Measurements from ENCODE around the gene STRN3. TPM values are rescaled to one million over a fixed set of nuclear protein-coding genes. Genes with fewer than 3 reads are reported as not detected.
"Not testable (repeated sequence)": the region's sequence is repeated elsewhere in the genome, so short reads cannot be mapped to it uniquely, and the experiment has no call there.

STRN3 gene
- total RNA-seq, 1 donor, result 27.9 TPM

DNA sequence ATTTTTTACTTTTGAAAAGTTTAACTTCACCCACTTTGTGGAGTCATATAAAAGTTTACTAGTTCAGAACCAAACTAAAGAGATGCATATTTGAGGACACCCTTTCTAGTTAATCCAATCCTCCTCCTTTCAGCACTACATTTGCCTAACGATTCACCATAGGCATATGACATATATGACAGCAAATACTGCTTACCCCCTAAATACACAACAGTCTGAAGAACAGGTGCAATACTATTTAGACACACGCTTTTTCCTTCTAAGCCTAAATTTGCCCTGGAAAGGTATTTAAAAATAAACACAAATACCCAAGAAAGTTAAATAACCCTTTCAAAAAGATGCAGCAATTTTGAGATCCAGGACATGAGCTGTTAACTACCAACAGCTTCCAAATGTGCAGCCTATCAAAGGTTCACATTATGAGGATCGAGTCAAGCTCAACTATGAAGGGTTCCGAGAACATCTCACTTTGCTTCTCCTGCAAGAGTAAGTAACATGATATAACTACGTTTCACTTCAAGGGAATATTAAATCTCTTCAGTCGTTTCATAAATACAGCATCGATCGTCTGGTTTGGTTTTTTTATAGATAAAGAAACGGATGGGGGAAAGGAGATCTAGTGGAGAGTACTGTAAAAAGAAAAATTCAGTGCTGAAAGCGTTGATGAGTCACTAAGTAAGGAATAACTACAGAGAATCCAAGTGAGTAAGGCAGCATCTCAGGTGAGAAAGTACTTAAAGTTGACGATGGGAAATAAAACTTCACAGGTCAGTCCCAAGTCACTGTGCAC, 1.4 kb downstream of the STRN3 start:
- H3K4me1 ChIP-seq (ENCODE audit: insufficient read depth, low read length), result peaks cover 18% of the 10 kb centered on the region
- H3K27me3 ChIP-seq (ENCODE audit: insufficient read depth, low read length), result no peaks in the 10 kb centered on the region
- H3K9me3 ChIP-seq (ENCODE audit: low read depth, low read length), result no peaks in the 10 kb centered on the region
- H3K4me3 ChIP-seq (ENCODE audit: low read length), result peak overlapping the region; percentile 99

- Histone ChIP-seq H3K4me1 (ENCODE audit: insufficient read depth, low read length) (peaks cover 18% of the 10 kb centered on the region), H3K4me3 (ENCODE audit: low read length) (no peak overlapping the region), H3K27me3 (ENCODE audit: insufficient read depth, low read length) (no peaks in the 10 kb centered on the region), H3K9me3 (ENCODE audit: low read depth, low read length) (no peaks in the 10 kb centered on the region)
Measured at GRCh38 chr14:31024010-31024480, 2.1 kb downstream of the STRN3 start.

GRCh38 chr14:31022386-31022785, 3.8 kb downstream of the STRN3 start:
- no peak overlapping the region for H3K4me3 ChIP-seq (ENCODE audit: low read length)
- H3K9me3 ChIP-seq (ENCODE audit: low read depth, low read length), result no peaks in the 10 kb centered on the region
- H3K27me3 ChIP-seq (ENCODE audit: insufficient read depth, low read length), result no peaks in the 10 kb centered on the region
- H3K4me1 ChIP-seq (ENCODE audit: insufficient read depth, low read length), result peaks cover 17% of the 10 kb centered on the region

DNA sequence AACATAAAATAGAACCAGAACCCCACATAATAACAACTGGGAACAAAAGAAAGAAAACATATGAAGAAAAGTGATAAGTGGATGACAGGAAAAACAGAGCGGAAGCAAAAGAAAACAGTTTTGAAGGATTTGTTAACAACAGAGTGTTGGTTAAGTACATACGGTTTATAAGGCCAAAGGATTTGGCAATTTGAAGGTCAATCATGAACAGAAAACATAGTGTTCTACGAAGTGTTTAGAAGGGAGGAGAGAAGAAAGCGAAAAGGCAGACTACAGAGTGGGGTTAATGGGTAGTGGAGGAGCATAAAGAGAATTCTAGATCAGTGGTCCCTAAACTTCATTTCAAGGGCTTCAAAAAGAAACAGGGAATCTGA, 4.6 kb downstream of the STRN3 start:
- H3K9me3 ChIP-seq (ENCODE audit: low read depth, low read length), result no peaks in the 10 kb centered on the region
- H3K27me3 ChIP-seq (ENCODE audit: insufficient read depth, low read length), result no peaks in the 10 kb centered on the region
- no peak overlapping the region for H3K4me3 ChIP-seq (ENCODE audit: low read length)
- H3K4me1 ChIP-seq (ENCODE audit: insufficient read depth, low read length), result peaks cover 10% of the 10 kb centered on the region

GRCh38 chr14:31020834-31021575, 5.2 kb downstream of the STRN3 start:
- H3K27me3 ChIP-seq (ENCODE audit: insufficient read depth, low read length), result no peaks in the 10 kb centered on the region
- no peak overlapping the region for H3K4me3 ChIP-seq (ENCODE audit: low read length)
- H3K9me3 ChIP-seq (ENCODE audit: low read depth, low read length), result no peaks in the 10 kb centered on the region
- peaks cover 10% of the 10 kb centered on the region for H3K4me1 ChIP-seq (ENCODE audit: insufficient read depth, low read length)

- no peaks in the 10 kb centered on the region for H3K4me1 ChIP-seq (ENCODE audit: insufficient read depth, low read length)
- no peaks in the 10 kb centered on the region for H3K9me3 ChIP-seq (ENCODE audit: low read depth, low read length)
- H3K27me3 ChIP-seq (ENCODE audit: insufficient read depth, low read length), result no peaks in the 10 kb centered on the region
- H3K4me3 ChIP-seq (ENCODE audit: low read length), result no peak overlapping the region
Measured at GRCh38 chr14:31018057-31018645, 8.0 kb downstream of the STRN3 start.

- no peaks in the 10 kb centered on the region for H3K9me3 ChIP-seq (ENCODE audit: low read depth, low read length)
- H3K4me3 ChIP-seq (ENCODE audit: low read length), result no peak overlapping the region
- H3K27me3 ChIP-seq (ENCODE audit: insufficient read depth, low read length), result no peaks in the 10 kb centered on the region
- no peaks in the 10 kb centered on the region for H3K4me1 ChIP-seq (ENCODE audit: insufficient read depth, low read length)
Measured at GRCh38 chr14:31013841-31014240, 12.3 kb downstream of the STRN3 start.

GRCh38 chr14:31010935-31011334, 15.2 kb downstream of the STRN3 start:
- Histone ChIP-seq H3K9me3 (ENCODE audit: low read depth, low read length) (no peaks in the 10 kb centered on the region), H3K4me1 (ENCODE audit: insufficient read depth, low read length) (no peaks in the 10 kb centered on the region), H3K27me3 (ENCODE audit: insufficient read depth, low read length) (no peaks in the 10 kb centered on the region), H3K4me3 (ENCODE audit: low read length) (no peak overlapping the region)

- Histone ChIP-seq H3K27me3 (ENCODE audit: insufficient read depth, low read length) (no peaks in the 10 kb centered on the region), H3K4me3 (ENCODE audit: low read length) (no peak overlapping the region), H3K4me1 (ENCODE audit: insufficient read depth, low read length) (no peaks in the 10 kb centered on the region), H3K9me3 (ENCODE audit: low read depth, low read length) (no peaks in the 10 kb centered on the region)
Measured at GRCh38 chr14:31009836-31010574, 16.2 kb downstream of the STRN3 start.

GRCh38 chr14:31006703-31007102, 19.5 kb downstream of the STRN3 start:
- Histone ChIP-seq H3K4me1 (ENCODE audit: insufficient read depth, low read length) (no peaks in the 10 kb centered on the region), H3K9me3 (ENCODE audit: low read depth, low read length) (no peaks in the 10 kb centered on the region), H3K4me3 (ENCODE audit: low read length) (no peak overlapping the region), H3K27me3 (ENCODE audit: insufficient read depth, low read length) (no peaks in the 10 kb centered on the region)

DNA sequence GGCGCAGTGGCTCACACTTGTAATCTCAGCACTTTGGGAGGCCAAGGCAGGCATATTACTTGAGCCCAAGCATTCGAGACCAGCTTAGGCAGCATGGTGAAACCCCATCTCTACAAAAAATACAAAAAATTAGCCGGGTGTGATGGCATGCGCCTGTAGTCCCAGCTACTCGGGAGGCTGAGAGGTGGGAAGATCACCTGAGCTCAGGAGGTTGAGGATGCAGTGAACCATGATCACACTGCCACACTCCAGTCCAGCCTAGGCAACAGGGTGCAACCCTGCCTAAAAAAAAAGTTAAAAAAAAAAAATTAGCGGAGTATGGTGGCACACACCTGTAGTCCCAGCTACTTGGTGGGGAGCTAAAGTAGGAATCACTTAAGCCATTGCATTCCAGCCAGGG, 22.2 kb downstream of the STRN3 start:
- not testable (repeated sequence) for H3K9me3 ChIP-seq (ENCODE audit: low read depth, low read length); H3K4me1 ChIP-seq (ENCODE audit: insufficient read depth, low read length); H3K4me3 ChIP-seq (ENCODE audit: low read length); H3K27me3 ChIP-seq (ENCODE audit: insufficient read depth, low read length)

- Histone ChIP-seq H3K27me3 (ENCODE audit: insufficient read depth, low read length) (no peaks in the 10 kb centered on the region), H3K9me3 (ENCODE audit: low read depth, low read length) (peaks cover 12% of the 10 kb centered on the region), H3K4me1 (ENCODE audit: insufficient read depth, low read length) (no peaks in the 10 kb centered on the region), H3K4me3 (ENCODE audit: low read length) (no peak overlapping the region)
Measured at GRCh38 chr14:31003284-31003683, 22.9 kb downstream of the STRN3 start.

DNA sequence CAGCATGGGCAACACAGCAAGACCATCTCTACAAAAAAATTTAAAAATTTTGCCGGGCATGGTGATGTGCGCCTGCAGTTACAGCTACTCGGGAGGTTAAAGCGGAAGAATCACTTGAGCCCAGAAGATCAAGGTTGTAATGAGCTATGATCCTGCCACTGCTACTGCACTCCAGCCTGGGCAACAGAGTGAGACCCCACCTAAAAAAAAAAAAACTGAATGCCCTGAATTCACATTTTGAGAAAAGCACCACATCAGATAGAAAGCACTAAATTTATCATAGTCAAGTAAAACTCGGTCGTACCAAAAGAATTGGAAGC, 24.9 kb downstream of the STRN3 start:
- H3K9me3 ChIP-seq (ENCODE audit: low read depth, low read length), result peaks cover 14% of the 10 kb centered on the region
- no peak overlapping the region for H3K4me3 ChIP-seq (ENCODE audit: low read length)
- peaks cover 3% of the 10 kb centered on the region for H3K4me1 ChIP-seq (ENCODE audit: insufficient read depth, low read length)
- no peaks in the 10 kb centered on the region for H3K27me3 ChIP-seq (ENCODE audit: insufficient read depth, low read length)

GRCh38 chr14:31000629-31001338, 25.4 kb downstream of the STRN3 start:
- Histone ChIP-seq H3K4me1 (ENCODE audit: insufficient read depth, low read length) (peaks cover 8% of the 10 kb centered on the region), H3K4me3 (ENCODE audit: low read length) (no peak overlapping the region), H3K9me3 (ENCODE audit: low read depth, low read length) (peaks cover 14% of the 10 kb centered on the region), H3K27me3 (ENCODE audit: insufficient read depth, low read length) (no peaks in the 10 kb centered on the region)
